Stimulated activated CD8-positive, alpha-beta memory T cell treated with anti-CD3 and anti-CD28 coated beads, Interleukin-4, amount 100 ng/mL, for 1 hour (primary cell): ENCODE data around the gene SELENON.

ENCODE experiments used
- DNase-seq, 2 donors: peaks; one replicate each; pipeline ENCODE4 v3.0.0-alpha.2; 2020; ENCODE audit warnings: low read depth in 2 of 2, low spot score in 1 of 2

The SELENON gene, protein sequence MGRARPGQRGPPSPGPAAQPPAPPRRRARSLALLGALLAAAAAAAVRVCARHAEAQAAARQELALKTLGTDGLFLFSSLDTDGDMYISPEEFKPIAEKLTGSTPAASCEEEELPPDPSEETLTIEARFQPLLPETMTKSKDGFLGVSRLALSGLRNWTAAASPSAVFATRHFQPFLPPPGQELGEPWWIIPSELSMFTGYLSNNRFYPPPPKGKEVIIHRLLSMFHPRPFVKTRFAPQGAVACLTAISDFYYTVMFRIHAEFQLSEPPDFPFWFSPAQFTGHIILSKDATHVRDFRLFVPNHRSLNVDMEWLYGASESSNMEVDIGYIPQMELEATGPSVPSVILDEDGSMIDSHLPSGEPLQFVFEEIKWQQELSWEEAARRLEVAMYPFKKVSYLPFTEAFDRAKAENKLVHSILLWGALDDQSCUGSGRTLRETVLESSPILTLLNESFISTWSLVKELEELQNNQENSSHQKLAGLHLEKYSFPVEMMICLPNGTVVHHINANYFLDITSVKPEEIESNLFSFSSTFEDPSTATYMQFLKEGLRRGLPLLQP

DNA sequence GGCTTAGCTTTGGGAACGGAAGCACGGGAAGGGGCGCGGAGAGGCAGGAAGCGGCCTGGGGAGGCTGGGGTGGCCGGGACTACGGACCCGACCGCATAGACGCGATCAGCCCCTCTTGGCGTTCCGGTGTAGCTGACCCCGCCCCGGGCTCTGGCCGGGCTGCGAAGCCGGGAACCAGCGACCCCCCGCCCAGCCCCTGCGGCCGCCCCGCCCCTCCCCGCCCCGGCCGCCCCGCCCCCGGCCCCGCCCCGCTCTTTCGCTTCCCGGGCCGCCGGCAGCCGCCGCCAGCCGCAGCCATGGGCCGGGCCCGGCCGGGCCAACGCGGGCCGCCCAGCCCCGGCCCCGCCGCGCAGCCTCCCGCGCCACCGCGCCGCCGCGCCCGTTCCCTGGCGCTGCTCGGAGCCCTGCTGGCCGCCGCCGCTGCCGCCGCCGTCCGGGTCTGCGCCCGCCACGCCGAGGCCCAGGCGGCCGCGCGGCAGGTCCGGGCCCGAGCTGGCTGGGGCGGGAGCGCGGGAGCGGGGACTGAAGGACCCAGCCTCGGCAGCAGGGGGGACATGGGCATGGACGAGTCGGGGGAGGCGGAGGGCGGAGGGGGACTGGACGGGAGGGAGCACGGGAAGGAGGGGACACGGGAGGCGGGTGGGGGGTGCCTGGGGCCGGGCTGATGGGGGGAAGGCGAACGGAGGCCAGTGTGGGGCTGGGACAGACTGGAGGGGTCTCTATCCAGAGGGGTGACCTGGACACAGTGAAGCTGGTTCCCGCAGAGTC, at the start of gene SELENON:
Gene SELENON, plus strand, starts transcription at position 259 of the 768 bp plus-strand sequence. Its CDS starts 38 bp downstream, at position 297.
- no peak for DNase-seq

DNA sequence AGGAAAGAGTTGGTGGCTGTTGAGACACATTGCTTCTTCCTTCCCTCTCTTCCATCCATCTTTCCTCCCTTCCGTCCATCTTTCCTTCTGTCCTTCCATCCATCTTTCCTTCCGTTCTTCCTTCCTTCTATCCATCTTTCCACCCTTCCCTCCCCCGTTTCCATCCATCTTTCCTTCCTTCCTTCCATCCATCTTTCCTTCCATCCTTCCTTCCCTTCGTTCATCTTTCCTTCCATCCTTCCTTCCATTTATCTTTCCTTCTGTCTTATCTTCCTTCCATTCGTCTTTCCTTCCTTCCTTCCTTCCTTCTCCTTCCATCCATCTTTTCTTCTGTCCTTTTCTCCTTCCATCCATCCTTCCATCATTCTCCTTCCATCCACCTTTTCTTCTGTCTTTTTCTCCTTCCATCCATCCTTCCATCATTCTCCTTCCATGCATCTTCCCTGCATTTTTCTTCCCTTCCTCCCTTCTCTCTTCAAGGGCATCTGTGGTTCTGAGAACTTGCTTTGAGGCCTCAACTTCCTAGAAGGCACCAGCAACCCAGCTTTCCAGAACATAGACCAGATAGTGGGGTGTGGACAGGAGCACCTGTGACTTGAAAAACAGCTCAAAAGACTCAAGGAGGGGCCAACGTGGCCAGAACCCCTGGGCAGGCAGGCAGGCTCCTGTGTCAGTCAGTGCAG, 48.9 kb upstream of the SELENON start:
- DNase-seq = no peak

DNA sequence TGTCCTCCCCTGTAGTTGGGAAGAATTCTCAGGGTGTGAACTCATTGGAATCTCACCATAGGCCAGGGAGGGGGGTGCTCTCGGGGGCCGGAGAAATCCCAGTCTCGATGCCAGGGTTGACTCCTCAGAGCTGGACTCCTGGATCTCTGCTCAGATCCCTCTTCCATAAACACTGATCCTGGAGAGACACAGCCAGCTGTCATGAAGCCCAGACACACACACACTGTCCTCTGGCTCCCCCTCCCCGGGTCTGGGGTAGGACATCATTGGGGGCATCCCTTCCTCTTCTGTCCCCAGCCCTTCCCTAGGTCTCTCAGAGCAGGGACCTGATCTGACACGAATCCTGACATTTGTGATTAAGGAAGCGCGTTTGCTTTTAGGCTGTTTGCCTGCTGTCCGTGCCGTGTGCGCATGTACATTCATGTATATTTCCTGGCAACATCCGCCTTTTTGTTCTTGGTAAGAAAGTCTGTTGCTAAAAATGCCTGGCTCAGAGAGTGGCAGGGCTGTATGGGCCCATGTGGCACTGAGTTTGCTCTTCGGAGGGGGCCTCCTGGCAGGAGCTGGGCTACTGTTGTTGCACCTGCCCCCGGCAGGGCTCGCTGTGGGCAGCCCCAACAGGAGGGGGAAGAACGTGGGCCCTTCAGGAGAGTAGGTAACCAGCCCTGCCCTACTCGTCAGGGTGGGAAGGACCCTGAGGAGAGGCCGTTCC, 45.4 kb upstream of the SELENON start:
- no peak for DNase-seq

DNA sequence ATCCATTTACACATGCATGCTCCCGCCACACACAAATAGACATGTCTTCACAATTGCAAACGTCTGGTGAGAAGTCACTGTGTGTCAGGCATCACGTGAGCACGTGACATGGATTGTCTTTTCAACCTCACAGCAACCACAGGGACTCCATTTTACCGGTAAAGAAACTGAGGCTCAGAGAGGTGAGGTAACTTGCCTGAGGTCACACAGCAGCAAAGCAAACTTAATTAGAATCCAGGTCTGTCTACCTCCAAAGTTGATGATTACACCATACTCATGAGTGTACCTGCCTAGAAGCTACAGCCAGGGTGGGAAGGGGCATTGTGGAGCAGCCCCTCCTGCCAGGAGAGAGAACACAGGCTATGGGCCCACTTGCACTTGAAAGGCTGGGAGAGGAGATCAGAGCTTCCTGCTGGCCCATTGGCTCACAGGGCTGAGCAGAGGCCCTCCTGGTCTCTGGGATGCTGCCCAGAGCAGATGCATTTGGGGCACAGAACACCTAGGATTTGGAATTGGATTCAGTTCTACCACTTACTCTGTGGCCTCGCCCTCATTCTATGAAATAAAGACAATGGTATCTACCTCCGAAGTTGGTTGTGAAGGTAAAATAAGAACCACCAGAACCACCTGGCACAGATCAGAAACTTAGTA, 44.4 kb upstream of the SELENON start:
- DNase-seq = no peak

GRCh38 chr1:25756215-25756614, 43.8 kb upstream of the SELENON start:
- DNase-seq = no peak

GRCh38 chr1:25757151-25757845, 42.7 kb upstream of the SELENON start:
- no peak for DNase-seq

DNA sequence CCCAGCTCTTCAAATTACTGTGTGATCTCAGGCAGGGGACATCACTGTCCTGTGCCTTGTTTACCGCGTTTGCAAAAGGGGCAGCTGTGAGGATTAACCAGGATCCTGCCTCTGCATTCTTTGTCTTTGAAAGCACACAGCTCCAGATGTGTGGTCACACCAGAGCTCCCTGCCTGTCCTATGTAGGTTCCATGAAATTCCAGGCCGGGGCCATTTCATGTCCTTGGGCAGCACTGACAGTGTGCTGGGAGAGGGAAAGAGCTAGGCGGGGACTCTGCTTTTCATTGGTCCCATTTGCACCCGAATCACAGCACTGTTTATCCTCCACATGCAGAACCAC, 42.2 kb upstream of the SELENON start:
- no peak for DNase-seq

- no peak for DNase-seq
Measured at GRCh38 chr1:25758466-25759070, 41.4 kb upstream of the SELENON start.

DNA sequence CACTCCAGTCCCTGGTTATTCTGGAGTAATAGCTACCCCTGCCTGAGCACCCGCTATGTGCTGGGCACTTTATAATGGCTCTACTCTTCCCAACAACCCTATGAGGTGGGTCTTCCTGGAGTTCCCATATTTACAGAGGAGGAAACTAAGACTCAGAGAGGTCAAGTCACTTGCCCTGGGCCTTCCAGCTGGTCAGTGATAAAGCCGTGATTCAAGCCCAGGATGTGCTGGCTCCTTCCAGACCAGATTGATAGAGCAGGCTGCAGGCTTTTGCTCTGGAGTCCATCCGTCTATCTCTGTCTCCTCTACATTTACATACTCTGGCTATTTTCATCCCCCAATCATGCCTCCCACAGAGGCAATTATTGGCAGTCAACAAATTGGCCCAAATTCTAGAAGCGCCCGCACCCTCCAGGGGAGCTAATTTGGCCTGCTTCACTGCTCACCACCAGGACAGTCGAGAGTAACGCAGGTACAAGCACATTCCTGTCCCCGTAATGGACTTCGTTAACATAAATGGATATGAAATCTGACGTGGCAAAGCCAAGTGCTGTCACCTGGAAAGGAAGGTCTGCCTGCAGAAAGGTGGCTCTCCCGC, 39.8 kb upstream of the SELENON start:
- no peak for DNase-seq

DNA sequence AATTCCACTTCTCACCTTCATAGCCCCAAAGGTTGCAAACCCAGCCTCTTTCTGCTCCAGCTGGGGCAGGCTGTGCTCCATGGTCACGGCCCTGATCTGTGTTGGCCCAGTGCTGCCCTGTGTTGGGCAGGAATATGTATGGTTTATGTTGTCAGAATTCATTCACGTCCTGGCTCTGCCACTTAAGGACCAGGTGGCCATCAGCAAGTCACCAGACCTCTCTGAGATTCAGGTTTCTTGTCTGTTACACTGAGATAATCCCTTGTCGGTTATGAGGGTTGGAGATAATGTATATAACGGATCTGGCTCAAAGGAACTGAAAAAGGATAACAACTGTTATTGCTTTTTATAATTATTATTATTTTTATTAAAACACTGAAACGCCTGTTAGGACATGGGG, 39.1 kb upstream of the SELENON start:
- DNase-seq = no peak

DNA sequence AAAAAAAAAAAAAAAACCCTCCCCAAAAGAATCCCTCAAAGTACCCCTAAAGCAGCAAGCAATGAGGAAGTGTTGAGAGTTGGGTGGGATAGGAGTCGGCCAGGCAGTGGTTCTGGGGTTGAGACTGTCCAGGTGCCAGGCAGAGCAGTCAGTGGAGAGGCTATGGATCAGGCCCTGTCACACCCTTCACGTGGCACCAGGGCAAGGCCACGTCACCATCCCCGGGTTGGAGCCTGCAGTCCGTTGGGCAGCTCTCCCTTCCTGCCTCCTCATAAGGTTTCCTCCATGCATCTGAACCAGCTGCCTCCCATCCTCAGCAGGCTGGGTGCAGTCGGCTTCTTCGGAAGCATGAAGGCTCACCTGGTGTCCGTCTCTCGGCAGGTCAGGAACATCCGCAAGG, 36.5 kb upstream of the SELENON start:
- DNase-seq = no peak

DNA sequence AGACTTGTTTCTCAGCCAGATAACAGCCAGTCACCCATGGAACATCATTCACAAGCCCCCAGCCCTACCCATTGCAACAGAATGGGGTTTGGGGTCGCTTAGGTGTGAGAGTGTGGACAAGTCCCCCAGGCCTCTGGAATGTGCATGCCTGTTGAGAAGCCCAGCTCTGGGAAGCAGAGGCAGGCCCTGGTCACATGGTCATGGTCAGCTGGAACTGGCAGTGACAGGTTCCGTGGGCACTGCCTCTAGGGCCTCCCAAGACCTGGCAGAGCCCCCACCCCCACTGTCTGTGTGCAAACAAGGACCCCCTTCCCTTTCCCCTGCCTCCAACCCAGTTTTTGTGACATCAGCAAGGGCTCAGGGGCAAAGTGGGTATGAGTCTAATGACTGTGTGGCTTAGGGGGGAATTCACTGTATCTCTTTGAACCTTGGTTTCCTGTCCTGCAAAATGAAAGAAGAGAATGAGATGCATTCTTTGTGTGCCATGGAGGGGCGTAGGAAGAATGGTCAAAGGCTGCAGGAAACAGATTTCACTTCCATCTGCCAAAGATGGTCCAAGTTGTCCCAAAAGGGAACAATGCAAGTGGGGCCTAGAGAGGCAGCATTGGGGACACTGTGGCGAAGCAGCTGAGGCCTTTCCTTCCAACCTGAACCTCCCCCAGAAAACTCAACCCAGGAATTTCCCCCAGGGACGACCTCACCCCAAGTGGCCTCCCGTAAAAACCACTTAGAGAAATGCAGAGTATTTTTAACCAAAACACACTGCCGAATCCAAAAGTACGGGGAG, 34.7 kb upstream of the SELENON start:
- no peak for DNase-seq

GRCh38 chr1:25765923-25766589, 33.9 kb upstream of the SELENON start:
- no peak for DNase-seq

DNA sequence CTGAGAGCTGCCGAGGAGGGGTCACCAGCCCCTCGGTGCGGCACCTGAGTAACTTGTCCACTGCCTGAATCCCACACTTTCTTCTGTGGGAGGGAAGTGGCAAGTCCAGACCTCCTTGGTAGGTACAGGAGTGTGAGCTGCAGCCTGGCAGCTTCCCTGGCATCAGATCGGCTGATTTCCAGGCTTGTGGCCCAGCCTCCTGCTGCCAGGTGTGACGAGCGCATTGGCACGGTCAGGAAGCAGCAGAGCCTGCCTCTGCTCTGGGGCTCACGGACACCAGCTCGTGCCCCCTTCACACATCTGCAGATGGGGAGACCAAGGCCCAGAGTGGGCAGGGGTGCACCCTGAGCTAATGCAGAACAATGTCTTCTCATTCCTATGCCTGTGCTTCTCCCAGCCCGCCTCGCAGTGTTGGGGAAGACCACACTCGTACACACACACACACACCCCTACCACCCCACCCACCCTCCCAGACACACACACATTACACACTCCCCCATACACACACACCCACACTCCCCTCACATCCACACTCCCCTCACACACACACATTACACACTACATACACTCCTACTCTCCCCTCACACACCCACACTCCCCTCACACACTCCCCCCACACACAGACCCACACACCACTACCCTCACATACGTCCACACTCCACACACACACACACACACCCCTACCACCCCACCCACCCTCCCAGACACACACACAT, 33.1 kb upstream of the SELENON start:
- no peak for DNase-seq

GRCh38 chr1:25767437-25767770, 32.6 kb upstream of the SELENON start:
- DNase-seq = no peak

DNA sequence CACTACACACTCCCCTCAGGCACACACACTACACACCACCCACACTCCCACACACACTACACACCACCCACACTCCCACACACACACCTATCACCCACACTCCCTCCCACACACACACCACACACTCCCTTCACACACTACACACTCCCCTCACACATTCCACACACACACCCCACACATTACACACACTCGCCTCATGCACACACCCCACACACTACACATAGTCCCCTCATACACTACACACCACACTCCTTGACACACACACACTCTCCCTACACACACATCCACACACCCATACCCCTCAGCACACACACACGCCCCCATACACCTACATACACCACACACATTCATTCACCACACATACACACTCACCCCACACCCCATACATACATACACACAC, 31.0 kb upstream of the SELENON start:
- no peak for DNase-seq

DNA sequence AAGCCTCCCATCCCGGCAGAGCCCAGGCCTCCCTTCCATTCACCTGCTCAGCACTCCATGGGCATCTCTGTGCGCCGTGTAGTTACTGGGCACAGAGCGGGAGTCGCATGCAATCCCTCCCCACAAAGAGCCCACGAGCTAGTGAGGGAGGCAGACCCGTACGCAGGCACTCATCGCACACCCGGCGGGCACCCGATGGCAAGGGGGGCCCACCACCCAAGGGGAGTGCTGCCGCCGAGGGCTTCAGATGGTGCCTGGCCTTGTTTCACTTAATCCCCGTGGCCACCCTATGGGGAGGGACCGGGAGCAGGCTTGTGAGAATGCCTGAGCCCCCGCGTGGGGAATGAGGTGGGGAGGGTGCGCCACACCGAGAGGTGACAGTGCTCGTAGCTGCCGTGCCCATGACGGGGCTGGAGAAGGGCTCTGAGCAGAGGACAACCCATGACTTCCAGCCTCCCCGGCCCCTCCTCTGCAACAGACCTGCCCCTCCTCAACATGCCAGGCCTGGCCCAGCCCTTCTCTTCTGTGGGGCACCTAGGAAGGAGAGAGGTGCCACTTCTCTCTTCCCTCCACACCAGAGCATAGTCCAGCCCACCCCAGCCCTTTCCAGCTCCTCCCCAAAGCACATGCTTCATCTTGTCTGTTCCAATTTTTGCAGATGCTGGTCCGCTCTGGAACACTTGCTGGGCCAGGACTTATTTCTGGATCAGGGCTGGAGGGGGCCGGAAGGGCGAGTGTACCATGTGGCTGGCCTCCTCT, 30.2 kb upstream of the SELENON start:
- no peak for DNase-seq
